ENCODE data around the gene ZNF669.

ZNF669 gene

GRCh38 chr1:247111259-247111699, 7.1 kb upstream of the ZNF669 start:
- peak; percentile 5 for DNase-seq

DNA sequence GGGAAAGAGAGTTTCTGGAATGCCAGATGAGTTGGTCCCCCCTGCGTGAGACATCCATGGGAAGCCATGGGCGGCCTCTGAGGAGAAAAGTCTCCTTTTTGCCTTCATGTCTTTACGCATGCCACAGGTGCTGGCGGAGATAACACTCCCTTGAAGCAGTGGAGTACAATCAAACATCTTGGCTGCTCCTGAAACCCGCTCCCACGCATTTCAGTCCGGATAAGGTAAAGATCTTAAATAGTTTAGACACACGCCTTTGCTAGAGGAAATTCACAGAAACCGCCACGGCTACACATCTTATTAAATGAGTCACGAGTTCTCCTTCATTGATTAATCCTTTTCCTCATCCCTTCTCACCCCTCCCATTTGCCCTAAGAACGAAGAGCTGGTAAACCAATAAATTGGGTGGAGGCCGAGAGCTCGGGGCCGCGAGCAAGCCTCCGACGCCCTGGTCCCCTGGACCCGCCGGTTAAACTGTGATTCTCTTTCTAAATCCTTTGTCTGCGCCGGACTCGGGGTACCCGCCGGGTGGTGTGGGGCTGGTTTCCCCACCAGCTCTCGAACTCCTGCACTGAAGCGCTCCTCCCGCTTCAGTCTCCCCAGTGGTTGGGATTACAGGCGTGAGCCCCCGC, 6.6 kb upstream of the ZNF669 start:
- peak; percentile 6 for DNase-seq

GRCh38 chr1:247107694-247108093, 3.5 kb upstream of the ZNF669 start:
- DNase-seq = no peak

DNA sequence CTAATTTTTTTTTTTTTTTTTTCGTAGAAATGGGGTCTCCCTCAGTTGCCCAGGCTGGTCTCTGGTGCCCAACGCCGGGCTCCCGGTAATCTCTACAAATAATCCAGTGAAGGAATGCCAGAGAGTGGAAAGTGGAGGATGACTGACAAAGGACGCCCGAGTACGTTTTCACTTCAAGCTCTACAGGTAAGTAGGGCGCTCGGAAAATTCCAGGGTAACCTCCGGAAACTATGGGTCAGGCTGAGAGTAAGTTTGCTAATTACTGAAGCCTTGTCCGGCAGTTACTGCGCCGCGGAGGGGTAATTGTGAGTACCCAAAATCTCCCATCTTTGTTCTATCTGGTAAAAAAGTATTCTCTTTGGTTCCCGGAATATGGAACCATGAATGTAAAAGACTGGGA, 1.8 kb upstream of the ZNF669 start:
- DNase-seq = no peak

- no peak for DNase-seq
Observed at GRCh38 chr1:247104965-247105364, 809 bp upstream of the ZNF669 start.

GRCh38 chr1:247102381-247102780, 1.8 kb downstream of the ZNF669 start:
- DNase-seq = peak; percentile 7

DNA sequence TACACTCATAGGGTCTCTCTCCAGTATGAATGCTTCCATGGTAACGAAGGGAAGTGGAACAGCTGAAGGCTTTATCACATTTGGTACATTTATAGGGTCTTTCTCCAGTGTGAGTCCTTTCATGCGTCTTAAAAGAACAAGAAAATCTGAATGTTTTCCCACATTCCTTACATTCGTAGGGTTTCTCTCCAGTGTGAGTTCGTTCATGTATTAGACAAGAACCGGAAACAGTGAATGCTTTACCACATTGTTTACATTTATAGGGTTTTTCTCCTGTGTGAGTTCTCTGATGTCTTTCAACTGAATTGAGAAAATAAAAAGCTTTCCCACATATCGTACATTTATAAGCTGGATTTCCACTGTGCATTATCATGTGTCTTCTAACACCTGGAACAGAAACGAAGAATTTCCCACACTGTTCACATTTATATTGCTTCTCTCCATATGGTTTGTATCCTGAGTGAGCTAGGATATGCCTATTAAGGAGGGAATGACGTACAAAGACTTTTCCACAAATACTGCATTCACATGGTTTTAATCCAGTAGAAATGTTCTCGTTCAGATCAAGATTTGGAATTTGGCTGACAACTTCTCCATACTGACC, 3.4 kb downstream of the ZNF669 start:
- DNase-seq = no peak

GRCh38 chr1:247096958-247097357, 7.2 kb downstream of the ZNF669 start:
- DNase-seq = no peak

- DNase-seq = no peak
Observed at GRCh38 chr1:247096544-247096943, 7.6 kb downstream of the ZNF669 start.

GRCh38 chr1:247096112-247096511, 8.0 kb downstream of the ZNF669 start:
- DNase-seq = no peak

DNA sequence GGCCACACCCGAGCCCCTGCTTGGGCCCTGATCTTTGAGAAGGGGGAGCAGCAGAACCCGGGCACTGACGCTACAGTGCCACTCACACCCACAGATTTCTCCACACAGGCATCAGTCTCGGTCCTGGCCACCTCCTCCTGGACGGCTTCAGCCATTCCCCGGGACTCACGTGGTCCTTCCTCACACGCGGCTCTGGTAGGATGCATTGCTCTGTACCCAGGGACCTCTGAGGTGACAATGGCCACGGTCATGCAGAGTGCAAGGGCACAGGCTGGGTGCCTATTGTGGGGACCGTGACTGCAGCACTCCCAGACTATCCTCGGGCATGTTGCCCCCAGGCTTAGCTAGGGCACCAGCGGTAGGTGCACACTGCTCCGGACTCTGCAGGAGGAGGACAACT, 13.7 kb downstream of the ZNF669 start:
- DNase-seq = no peak

- no peak for DNase-seq
Observed at GRCh38 chr1:247089616-247090375, 14.4 kb downstream of the ZNF669 start.

- no peak for DNase-seq
Observed at GRCh38 chr1:247088967-247089366, 15.2 kb downstream of the ZNF669 start.

GRCh38 chr1:247087256-247087655, 16.9 kb downstream of the ZNF669 start:
- no peak for DNase-seq

DNA sequence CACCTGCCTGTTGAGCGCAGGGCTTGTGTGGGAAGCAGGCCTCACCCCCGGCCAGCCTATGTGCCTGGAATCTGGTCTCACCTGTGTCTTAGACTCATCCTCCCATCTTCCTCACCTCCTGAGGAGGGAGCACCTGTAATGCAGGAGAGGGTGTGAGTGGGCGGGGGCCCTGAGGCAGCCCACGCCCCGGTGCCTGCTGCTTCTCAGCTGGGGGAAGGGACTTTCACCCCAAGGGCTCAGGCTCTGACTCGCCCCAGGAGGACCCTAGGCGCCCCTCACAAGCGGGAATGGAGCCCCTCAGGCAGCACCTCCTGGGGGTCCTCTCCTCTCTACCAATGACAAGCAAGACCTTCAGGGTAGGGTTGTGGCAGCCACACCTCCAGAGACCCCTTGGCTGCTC, 18.8 kb downstream of the ZNF669 start:
- no peak for DNase-seq

- no peak for DNase-seq
Observed at GRCh38 chr1:247084771-247085170, 19.4 kb downstream of the ZNF669 start.

GRCh38 chr1:247079141-247079874, 24.8 kb downstream of the ZNF669 start:
- DNase-seq = no peak

DNA sequence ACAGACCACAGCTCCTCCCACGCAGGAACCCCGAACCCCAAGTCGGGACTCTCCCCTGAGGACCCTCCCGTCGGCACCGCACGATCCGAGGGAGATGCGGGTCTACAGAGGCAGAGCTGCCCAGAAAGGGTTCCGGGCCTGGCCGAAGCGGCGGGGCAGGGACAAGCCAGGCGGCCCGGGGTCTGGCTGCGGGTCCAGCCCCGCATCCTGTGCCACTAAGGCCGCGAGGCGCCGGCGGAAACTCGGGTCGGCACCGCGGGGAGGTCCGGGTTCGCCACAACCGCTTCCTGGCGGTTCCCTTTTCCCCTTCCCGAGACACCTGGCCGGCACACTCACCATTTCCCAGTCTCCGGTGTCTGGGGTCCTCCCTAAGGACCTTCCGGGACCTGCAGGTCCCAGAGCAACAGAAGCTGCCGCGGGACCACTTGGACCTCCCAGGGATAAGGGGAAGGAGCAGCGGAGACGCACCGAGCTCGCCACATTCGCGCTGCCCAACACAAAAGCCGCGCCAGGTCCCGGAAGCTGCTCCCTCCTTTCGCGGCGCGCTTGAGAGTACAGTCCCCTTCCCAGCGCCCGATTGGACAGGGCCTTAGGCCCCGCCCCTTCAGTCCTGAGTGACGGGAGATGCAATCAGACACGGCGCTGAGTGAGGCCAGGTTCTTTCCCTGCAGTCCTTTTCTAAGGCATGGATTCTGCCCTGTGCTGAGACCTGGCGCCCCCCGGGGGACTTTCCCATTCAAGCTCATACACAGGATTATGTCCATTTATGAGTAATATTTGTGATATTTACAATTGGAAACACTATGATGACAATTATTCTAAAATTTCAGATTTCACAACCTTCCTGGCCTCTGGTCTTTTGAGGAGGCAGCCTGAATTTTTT, 25.7 kb downstream of the ZNF669 start, which contains the start of gene ZNF670:
Gene ZNF670, minus strand, starts transcription at position 554 of the 883 bp plus-strand sequence. Its CDS starts 215 bp downstream, at position 339.
- peak; percentile 93 for DNase-seq

DNA sequence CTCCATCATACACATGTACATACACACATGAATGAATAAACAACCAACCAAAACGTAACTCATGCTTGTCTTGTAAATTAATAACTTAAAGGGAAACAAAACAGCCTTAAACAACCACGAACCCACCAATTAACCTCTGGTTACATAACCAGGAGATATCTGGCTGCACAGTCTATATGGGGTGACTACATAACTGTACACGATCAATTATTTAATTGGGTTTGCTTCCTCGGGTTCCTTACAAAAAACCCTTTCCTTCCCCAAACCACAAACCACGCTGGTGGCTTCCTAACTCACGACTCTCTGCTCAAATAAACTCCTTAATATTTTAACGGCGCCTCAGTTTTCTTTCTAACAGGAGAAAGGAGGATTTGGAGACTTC, 26.3 kb downstream of the ZNF669 start:
- DNase-seq = peak; percentile 2

- DNase-seq = peak; percentile 13
Observed at GRCh38 chr1:247077213-247077612, 26.9 kb downstream of the ZNF669 start.

GRCh38 chr1:247070645-247071044, 33.5 kb downstream of the ZNF669 start:
- no peak for DNase-seq

DNA sequence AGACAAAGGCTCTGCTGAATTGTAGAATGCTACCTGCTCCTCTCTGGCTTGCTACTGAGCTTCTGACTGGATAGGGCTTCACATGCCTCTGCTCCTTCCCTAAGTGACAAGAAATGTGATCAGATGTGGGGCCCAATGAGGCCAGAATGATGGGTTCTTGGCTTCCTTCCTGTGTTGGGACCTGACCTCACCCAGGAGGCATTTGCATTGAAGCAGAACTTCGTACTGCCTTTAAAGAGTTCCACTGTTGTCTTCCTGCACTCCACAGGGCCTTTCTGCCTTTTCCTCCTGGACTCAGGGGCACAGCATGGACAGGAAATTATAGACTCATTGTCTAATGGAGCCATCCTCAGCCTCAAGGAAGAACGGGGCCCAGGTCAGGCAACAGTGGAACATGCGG, 39.9 kb downstream of the ZNF669 start:
- no peak for DNase-seq
